ENCODE results near the gene TYROBP. TPM values are rescaled to one million over a fixed set of nuclear protein-coding genes. Genes with fewer than 3 reads are reported as not detected.

The TYROBP gene
- total RNA-seq, 2 experiments from 2014 or later: 10.6 to 11.2 TPM

- Mint-ChIP-seq H3K27me3 (no peaks in the 10 kb centered on the region), H3K4me3 (peak overlapping the region; percentile 78), H3K4me1 (peaks cover 22% of the 10 kb centered on the region), H3K27ac (peak overlapping the region; percentile 37), H3K36me3 (no peaks in the 10 kb centered on the region), H3K9me3 (no peaks in the 10 kb centered on the region)
- POLR2A ChIA-PET: no interaction called here
- no peak for DNase-seq
- ATAC-seq (ENCODE audit: low read depth): no peak
These were observed 30.5 kb upstream of the TYROBP start for GRCh38 chr19:35938282-35939224.

- Mint-ChIP-seq H3K27ac (peak overlapping the region; percentile 37), H3K36me3 (no peaks in the 10 kb centered on the region), H3K4me1 (peaks cover 21% of the 10 kb centered on the region), H3K27me3 (no peaks in the 10 kb centered on the region), H3K9me3 (no peaks in the 10 kb centered on the region), H3K4me3 (peak overlapping the region; percentile 78)
- ATAC-seq (ENCODE audit: low read depth) (no peak), DNase-seq (no peak)
- POLR2A ChIA-PET: interaction anchor here (1.2 kb wide), 1 partner anchor 21 kb away, joined by 3 read pairs; no protein-coding TSS in a partner anchor
These were observed 29.5 kb upstream of the TYROBP start for GRCh38 chr19:35937345-35938281.

- Mint-ChIP-seq H3K4me1 (peaks cover 25% of the 10 kb centered on the region), H3K9me3 (no peaks in the 10 kb centered on the region), H3K27ac (peak overlapping the region; percentile 45), H3K36me3 (no peaks in the 10 kb centered on the region), H3K4me3 (peak overlapping the region; percentile 78), H3K27me3 (no peaks in the 10 kb centered on the region)
- POLR2A ChIA-PET: interaction anchor here (1.2 kb wide), 1 partner anchor 22 kb away, joined by 3 read pairs; no protein-coding TSS in a partner anchor
- no peak for DNase-seq
- ATAC-seq (ENCODE audit: low read depth): no peak
These were observed 28.7 kb upstream of the TYROBP start for GRCh38 chr19:35936738-35937268.

- Mint-ChIP-seq H3K27me3 (no peaks in the 10 kb centered on the region), H3K4me1 (peaks cover 29% of the 10 kb centered on the region), H3K36me3 (no peaks in the 10 kb centered on the region), H3K9me3 (no peaks in the 10 kb centered on the region), H3K4me3 (peak within 1 kb of the TSS; percentile 97), H3K27ac (peak within 1 kb of the TSS; percentile 73)
- POLR2A ChIA-PET: no interaction called here
- ATAC-seq (ENCODE audit: low read depth): no peak
- DNase-seq: peak; percentile 73
These were observed 28.0 kb upstream of the TYROBP start, which contains the start of gene LRFN3 for GRCh38 chr19:35935911-35936737. LRFN3 (plus strand) TSS chr19:35936374; CDS start chr19:35939426, 3,052 bp downstream.

GRCh38 chr19:35932291-35932936 lies 24.3 kb upstream of the TYROBP start:
- no peak for DNase-seq
- Mint-ChIP-seq H3K36me3 (no peaks in the 10 kb centered on the region), H3K9me3 (no peaks in the 10 kb centered on the region), H3K27ac (no peak overlapping the region), H3K27me3 (no peaks in the 10 kb centered on the region), H3K4me3 (no peak overlapping the region), H3K4me1 (peaks cover 27% of the 10 kb centered on the region)
- no peak for ATAC-seq (ENCODE audit: low read depth)
- POLR2A ChIA-PET: interaction anchor here (0.7 to 1.3 kb wide), 2 partner anchors 29 to 51 kb away, joined by 3 to 5 read pairs; no protein-coding TSS in a partner anchor

GRCh38 chr19:35931874-35932202 lies 23.7 kb upstream of the TYROBP start:
- H3K27me3 Mint-ChIP-seq: no peaks in the 10 kb centered on the region
- no peak for DNase-seq
- peaks cover 27% of the 10 kb centered on the region for H3K4me1 Mint-ChIP-seq
- H3K4me3 Mint-ChIP-seq: peak overlapping the region; percentile 62
- peak overlapping the region; percentile 21 for H3K27ac Mint-ChIP-seq
- POLR2A ChIA-PET: interaction anchor here (0.6 to 3.2 kb wide), 11 partner anchors 20 to 184 kb away, joined by 3 to 41 read pairs (median 7); partner anchors contain the start of genes HCST, LIN37, NFKBID and NPHS1
- peaks cover 1% of the 10 kb centered on the region for H3K9me3 Mint-ChIP-seq
- peaks cover 1% of the 10 kb centered on the region for H3K36me3 Mint-ChIP-seq
- peak; percentile 1 for ATAC-seq (ENCODE audit: low read depth)

- H3K27me3 Mint-ChIP-seq: no peaks in the 10 kb centered on the region
- ATAC-seq (ENCODE audit: low read depth): peak; percentile 93
- peaks cover 3% of the 10 kb centered on the region for H3K36me3 Mint-ChIP-seq
- peak overlapping the region; percentile 87 for H3K27ac Mint-ChIP-seq
- POLR2A ChIA-PET: interaction anchor here (0.6 to 3.2 kb wide), 15 partner anchors 10 to 191 kb away, joined by 3 to 41 read pairs (median 5); partner anchors contain the start of genes APLP1, HCST, LIN37 and NFKBID
- H3K9me3 Mint-ChIP-seq: peaks cover 4% of the 10 kb centered on the region
- DNase-seq: peak; percentile 99
- H3K4me1 Mint-ChIP-seq: peaks cover 29% of the 10 kb centered on the region
- H3K4me3 Mint-ChIP-seq: peak overlapping the region; percentile 77
These were observed 23.2 kb upstream of the TYROBP start for GRCh38 chr19:35931161-35931873.

GRCh38 chr19:35929876-35930275 lies 21.8 kb upstream of the TYROBP start:
- Mint-ChIP-seq H3K36me3 (peaks cover 3% of the 10 kb centered on the region), H3K4me3 (peak overlapping the region; percentile 75), H3K27ac (peak overlapping the region; percentile 96), H3K9me3 (peaks cover 16% of the 10 kb centered on the region), H3K27me3 (no peaks in the 10 kb centered on the region), H3K4me1 (peaks cover 28% of the 10 kb centered on the region)
- no peak for DNase-seq
- no peak for ATAC-seq (ENCODE audit: low read depth)
- POLR2A ChIA-PET: interaction anchor here (1.0 to 3.2 kb wide), 8 partner anchors 26 to 228 kb away, joined by 4 to 41 read pairs (median 10); partner anchors contain the start of genes HCST and NFKBID

- DNase-seq (no peak), ATAC-seq (ENCODE audit: low read depth) (no peak)
- H3K4me1 Mint-ChIP-seq: peaks cover 28% of the 10 kb centered on the region
- no peak overlapping the region for H3K27ac Mint-ChIP-seq
- H3K9me3 Mint-ChIP-seq: peaks cover 16% of the 10 kb centered on the region
- no peak overlapping the region for H3K4me3 Mint-ChIP-seq
- peaks cover 3% of the 10 kb centered on the region for H3K36me3 Mint-ChIP-seq
- H3K27me3 Mint-ChIP-seq: no peaks in the 10 kb centered on the region
- POLR2A ChIA-PET: interaction anchor here (3.0 to 3.2 kb wide), 4 partner anchors 25 to 48 kb away, joined by 15 to 41 read pairs (median 33); partner anchors contain the start of genes HCST and NFKBID
These were observed 20.4 kb upstream of the TYROBP start for GRCh38 chr19:35928507-35928906.

- DNase-seq: no peak
- Mint-ChIP-seq H3K4me3 (no peak overlapping the region), H3K27ac (no peak overlapping the region), H3K36me3 (peaks cover 3% of the 10 kb centered on the region), H3K4me1 (peaks cover 14% of the 10 kb centered on the region), H3K9me3 (peaks cover 16% of the 10 kb centered on the region), H3K27me3 (no peaks in the 10 kb centered on the region)
- POLR2A ChIA-PET: interaction anchor here (1.3 to 1.8 kb wide), 2 partner anchors 20 to 22 kb away, joined by 3 to 4 read pairs; no protein-coding TSS in a partner anchor
- ATAC-seq (ENCODE audit: low read depth): no peak
These were observed 17.4 kb upstream of the TYROBP start for GRCh38 chr19:35925501-35925900.

GRCh38 chr19:35921012-35921411 lies 12.9 kb upstream of the TYROBP start:
- H3K27ac Mint-ChIP-seq: no peak overlapping the region
- no peak for DNase-seq
- POLR2A ChIA-PET: interaction anchor here (1.4 kb wide), 1 partner anchor 10 kb away, joined by 3 read pairs; no protein-coding TSS in a partner anchor
- H3K36me3 Mint-ChIP-seq: no peaks in the 10 kb centered on the region
- peaks cover 2% of the 10 kb centered on the region for H3K4me1 Mint-ChIP-seq
- ATAC-seq (ENCODE audit: low read depth): no peak
- no peak overlapping the region for H3K4me3 Mint-ChIP-seq
- H3K27me3 Mint-ChIP-seq: no peaks in the 10 kb centered on the region
- H3K9me3 Mint-ChIP-seq: peaks cover 9% of the 10 kb centered on the region
